Subcutaneous adipose tissue (tissue), 4 donors: ENCODE results near the gene TTC23. TPM values are rescaled to one million over a fixed set of nuclear protein-coding genes. Genes with fewer than 3 reads are reported as not detected.

ENCODE experiments used
- total RNA-seq, 4 donors: library from RNA; depleted of rRNA; stranded (reverse); fragments of >200 nt; gene quantifications; one replicate each; pipeline ENCODE4 v1.1.0, GENCODE V29; 2016
- TF ChIP-seq, protein P1 (sequence below): fragments of 450-650 bp; IDR thresholded peaks from one replicate; pipeline ENCODE4 v1.5.1; 2016; ENCODE audit warnings: low read depth, mild to moderate bottlenecking, control low read depth, antibody characterized with exemption, moderate library complexity

The TTC23 gene
- total RNA-seq, 4 donors from 2014 or later = 19.6 to 24.0 (median 23.2) TPM

- TF ChIP-seq, protein P1, sequence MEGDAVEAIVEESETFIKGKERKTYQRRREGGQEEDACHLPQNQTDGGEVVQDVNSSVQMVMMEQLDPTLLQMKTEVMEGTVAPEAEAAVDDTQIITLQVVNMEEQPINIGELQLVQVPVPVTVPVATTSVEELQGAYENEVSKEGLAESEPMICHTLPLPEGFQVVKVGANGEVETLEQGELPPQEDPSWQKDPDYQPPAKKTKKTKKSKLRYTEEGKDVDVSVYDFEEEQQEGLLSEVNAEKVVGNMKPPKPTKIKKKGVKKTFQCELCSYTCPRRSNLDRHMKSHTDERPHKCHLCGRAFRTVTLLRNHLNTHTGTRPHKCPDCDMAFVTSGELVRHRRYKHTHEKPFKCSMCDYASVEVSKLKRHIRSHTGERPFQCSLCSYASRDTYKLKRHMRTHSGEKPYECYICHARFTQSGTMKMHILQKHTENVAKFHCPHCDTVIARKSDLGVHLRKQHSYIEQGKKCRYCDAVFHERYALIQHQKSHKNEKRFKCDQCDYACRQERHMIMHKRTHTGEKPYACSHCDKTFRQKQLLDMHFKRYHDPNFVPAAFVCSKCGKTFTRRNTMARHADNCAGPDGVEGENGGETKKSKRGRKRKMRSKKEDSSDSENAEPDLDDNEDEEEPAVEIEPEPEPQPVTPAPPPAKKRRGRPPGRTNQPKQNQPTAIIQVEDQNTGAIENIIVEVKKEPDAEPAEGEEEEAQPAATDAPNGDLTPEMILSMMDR = no peak
Observed at GRCh38 chr15:99110581-99111320, 138.6 kb downstream of the TTC23 start.

DNA sequence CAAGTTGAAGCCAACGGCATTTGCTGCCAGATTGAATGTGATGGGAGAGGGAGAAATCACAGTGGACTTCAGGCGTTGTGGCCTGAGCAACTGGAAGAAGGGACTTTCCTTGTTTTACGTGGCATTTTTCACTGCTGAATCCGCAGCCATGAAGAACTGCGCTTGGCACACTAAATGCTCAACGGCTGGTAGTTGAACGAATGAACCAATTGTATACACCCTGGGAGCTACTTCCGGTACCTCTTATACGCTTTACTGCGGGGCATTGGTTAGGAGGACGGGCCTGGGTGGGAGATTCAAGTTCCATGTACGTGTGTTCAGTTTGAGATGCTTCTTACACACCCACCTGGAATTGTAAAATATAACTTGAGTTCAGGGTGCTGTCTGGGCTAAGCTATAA is 139.3 kb downstream of the TTC23 start:
- TF ChIP-seq, protein P1 = no peak

DNA sequence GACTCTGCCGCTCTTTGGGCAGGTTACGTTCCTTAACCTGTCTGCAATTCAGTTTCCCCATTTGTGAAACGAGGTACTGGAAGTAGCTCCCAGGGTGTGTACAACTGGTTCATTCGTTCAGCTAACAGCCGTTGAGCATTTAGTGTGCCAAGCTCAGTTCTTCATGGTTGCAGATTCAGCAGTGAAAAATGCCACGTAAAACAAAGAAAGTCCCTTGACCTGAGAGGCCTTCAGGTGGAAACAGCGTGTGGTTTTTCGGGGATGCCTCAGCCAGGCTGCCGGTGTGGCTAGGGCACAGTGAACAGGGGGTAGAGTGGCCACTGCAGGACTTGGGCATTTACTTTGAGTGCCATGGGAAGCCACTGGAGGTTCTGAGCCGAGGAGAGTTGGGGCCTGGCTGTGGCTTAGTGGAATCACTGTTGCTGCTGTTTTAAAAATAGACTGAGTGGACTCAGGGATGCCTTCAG is 139.8 kb downstream of the TTC23 start:
- TF ChIP-seq, protein P1 = no peak

- TF ChIP-seq, protein P1 = no peak
Observed at GRCh38 chr15:99108993-99109392, 140.4 kb downstream of the TTC23 start.

DNA sequence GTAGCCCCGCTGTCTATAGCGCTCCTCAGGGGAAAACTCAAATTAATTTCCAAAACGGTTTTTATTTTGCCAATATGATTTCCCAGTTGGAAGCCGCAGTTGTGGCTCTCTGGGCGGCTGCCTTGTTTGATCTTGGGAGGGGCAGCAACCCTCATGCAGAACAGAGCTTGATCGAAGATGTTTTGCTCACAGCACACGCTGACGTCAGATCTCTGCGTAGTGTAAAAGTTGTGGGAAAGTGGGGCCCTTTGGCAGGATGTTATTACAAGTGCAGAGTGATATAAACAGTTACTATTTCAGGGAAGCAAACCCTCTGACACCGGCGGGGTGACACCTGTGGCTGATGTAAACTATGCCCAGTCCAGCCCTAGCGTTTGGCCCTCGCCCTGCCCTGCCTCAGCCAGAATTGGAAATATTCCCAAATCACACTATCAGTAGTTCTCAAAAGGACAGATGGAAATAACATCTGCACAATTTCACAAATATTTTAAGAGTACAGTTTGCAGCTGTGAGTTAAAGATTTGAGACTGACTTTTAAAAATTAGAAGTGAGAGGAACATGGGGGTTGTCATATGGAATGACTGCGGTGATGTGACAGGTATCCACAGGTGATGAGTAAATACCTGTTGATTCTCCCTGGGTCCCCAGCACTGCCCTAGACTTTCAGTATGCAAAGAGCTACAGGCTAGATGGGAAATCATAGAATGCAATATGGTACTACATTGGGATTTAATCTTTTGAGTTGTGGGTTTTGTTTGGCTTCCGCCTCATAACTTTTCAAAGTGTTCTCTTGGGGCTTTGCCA is 142.8 kb downstream of the TTC23 start:
- TF ChIP-seq, protein P1 = no peak

- TF ChIP-seq, protein P1 = no peak
Observed at GRCh38 chr15:99105514-99106341, 143.7 kb downstream of the TTC23 start.
